Measurements from ENCODE around the gene SMIM10.
"Not testable (repeated sequence)": the region's sequence is repeated elsewhere in the genome, so short reads cannot be mapped to it uniquely, and the experiment has no call there.

The SMIM10 gene

GRCh38 chrX:135015523-135016245 lies 24.9 kb downstream of the SMIM10 start:
- DNase-seq: no peak

GRCh38 chrX:135019890-135020289 lies 29.1 kb downstream of the SMIM10 start:
- DNase-seq: not testable (repeated sequence)

GRCh38 chrX:135023791-135024190 lies 33.0 kb downstream of the SMIM10 start:
- DNase-seq: not testable (repeated sequence)

- no peak for DNase-seq
Observed at GRCh38 chrX:135024526-135024925, 33.7 kb downstream of the SMIM10 start.

- not testable (repeated sequence) for DNase-seq
Observed at GRCh38 chrX:135030207-135030963, 39.6 kb downstream of the SMIM10 start.

- DNase-seq: not testable (repeated sequence)
Observed at GRCh38 chrX:135041149-135042123, 50.6 kb downstream of the SMIM10 start.
